PC-9 (cell line): ENCODE results near the gene IFIT2.

Experiments
- EZH2 ChIP-seq: fragments of 200-600 bp; sonication (generic); IDR thresholded peaks from 2 replicates; pipeline ENCODE4 v1.8.0; 2017; ENCODE audit warnings: antibody characterized with exemption, low read depth
- TF ChIP-seq, protein P1 (sequence below): fragments of 200-600 bp; sonication (generic); conservative IDR thresholded peaks from 2 replicates; pipeline ENCODE4 v1.6.1; 2017; ENCODE audit warnings: mixed run types, antibody characterized with exemption, mild to moderate bottlenecking, moderate library complexity

GRCh38 chr10:89327803-89328441 is 26.1 kb downstream of the IFIT2 start, which contains the start of gene IFIT3:
- TF ChIP-seq, protein P1, sequence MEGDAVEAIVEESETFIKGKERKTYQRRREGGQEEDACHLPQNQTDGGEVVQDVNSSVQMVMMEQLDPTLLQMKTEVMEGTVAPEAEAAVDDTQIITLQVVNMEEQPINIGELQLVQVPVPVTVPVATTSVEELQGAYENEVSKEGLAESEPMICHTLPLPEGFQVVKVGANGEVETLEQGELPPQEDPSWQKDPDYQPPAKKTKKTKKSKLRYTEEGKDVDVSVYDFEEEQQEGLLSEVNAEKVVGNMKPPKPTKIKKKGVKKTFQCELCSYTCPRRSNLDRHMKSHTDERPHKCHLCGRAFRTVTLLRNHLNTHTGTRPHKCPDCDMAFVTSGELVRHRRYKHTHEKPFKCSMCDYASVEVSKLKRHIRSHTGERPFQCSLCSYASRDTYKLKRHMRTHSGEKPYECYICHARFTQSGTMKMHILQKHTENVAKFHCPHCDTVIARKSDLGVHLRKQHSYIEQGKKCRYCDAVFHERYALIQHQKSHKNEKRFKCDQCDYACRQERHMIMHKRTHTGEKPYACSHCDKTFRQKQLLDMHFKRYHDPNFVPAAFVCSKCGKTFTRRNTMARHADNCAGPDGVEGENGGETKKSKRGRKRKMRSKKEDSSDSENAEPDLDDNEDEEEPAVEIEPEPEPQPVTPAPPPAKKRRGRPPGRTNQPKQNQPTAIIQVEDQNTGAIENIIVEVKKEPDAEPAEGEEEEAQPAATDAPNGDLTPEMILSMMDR, result no peak
- TF ChIP-seq EZH2, result no peak
